ENCODE measurements around the gene FAM187B.

DNA sequence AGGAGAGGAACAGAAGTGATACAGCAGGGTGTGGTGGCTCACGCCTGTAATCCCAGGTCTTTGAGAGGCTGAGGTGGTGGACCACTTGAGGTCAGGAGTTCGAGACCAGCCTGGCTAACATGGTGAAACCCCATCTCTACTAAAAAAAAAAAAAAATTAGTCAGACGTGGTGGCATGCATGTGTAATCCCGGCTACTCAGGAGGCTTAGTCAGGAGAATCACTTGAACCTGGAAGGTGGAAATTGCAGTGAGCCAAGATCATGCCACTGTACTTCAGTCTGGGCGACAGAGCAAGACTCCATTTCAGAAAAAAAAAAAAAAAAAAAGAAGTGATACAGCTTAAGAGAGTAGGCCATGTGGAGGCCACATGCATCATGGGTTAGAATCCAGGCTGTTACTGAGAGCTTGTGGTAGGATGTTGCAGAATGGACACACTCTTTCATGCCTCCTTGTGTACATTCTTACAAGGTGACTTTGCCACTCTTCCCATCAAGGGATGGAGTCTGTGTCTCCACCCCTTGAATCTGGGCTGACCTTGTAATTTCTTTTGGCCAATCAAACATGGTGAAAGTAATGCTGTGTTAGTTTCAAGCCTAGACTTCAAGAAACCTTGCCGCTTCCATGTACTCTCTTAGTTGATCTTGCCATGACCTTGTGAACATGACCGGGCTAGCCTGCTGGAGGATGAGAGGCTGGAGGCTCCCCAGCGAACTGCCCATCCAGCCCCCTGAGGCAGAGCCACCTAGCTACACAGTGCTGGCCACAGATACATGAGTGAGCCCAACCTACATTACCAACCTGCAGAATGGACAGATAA, 12.3 kb downstream of the FAM187B start:
- TF ChIP-seq GATA2 (CRISPR knock-in tag; IDR thresholded peaks at IDR 0.05): no peak
- TF ChIP-seq, protein P1, sequence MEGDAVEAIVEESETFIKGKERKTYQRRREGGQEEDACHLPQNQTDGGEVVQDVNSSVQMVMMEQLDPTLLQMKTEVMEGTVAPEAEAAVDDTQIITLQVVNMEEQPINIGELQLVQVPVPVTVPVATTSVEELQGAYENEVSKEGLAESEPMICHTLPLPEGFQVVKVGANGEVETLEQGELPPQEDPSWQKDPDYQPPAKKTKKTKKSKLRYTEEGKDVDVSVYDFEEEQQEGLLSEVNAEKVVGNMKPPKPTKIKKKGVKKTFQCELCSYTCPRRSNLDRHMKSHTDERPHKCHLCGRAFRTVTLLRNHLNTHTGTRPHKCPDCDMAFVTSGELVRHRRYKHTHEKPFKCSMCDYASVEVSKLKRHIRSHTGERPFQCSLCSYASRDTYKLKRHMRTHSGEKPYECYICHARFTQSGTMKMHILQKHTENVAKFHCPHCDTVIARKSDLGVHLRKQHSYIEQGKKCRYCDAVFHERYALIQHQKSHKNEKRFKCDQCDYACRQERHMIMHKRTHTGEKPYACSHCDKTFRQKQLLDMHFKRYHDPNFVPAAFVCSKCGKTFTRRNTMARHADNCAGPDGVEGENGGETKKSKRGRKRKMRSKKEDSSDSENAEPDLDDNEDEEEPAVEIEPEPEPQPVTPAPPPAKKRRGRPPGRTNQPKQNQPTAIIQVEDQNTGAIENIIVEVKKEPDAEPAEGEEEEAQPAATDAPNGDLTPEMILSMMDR (IDR thresholded peaks at IDR 0.05): no peak
- TF ChIP-seq EZH2phosphoT487 (IDR thresholded peaks at IDR 0.05; ENCODE audit: borderline replicate concordance, low read depth): no peak
- no peak for TF ChIP-seq RFX5 (IDR thresholded peaks at IDR 0.05; ENCODE audit: low read length)
- no peak for TF ChIP-seq POLR2AphosphoS5 (IDR thresholded peaks at IDR 0.05; ENCODE audit: low read depth, low read length)
- TF ChIP-seq YY1 (IDR thresholded peaks at IDR 0.05; ENCODE audit: low read depth): no peak
- TF ChIP-seq, protein P2, sequence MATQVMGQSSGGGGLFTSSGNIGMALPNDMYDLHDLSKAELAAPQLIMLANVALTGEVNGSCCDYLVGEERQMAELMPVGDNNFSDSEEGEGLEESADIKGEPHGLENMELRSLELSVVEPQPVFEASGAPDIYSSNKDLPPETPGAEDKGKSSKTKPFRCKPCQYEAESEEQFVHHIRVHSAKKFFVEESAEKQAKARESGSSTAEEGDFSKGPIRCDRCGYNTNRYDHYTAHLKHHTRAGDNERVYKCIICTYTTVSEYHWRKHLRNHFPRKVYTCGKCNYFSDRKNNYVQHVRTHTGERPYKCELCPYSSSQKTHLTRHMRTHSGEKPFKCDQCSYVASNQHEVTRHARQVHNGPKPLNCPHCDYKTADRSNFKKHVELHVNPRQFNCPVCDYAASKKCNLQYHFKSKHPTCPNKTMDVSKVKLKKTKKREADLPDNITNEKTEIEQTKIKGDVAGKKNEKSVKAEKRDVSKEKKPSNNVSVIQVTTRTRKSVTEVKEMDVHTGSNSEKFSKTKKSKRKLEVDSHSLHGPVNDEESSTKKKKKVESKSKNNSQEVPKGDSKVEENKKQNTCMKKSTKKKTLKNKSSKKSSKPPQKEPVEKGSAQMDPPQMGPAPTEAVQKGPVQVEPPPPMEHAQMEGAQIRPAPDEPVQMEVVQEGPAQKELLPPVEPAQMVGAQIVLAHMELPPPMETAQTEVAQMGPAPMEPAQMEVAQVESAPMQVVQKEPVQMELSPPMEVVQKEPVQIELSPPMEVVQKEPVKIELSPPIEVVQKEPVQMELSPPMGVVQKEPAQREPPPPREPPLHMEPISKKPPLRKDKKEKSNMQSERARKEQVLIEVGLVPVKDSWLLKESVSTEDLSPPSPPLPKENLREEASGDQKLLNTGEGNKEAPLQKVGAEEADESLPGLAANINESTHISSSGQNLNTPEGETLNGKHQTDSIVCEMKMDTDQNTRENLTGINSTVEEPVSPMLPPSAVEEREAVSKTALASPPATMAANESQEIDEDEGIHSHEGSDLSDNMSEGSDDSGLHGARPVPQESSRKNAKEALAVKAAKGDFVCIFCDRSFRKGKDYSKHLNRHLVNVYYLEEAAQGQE (IDR thresholded peaks at IDR 0.05; ENCODE audit: low read depth, low read length): no peak
- TF ChIP-seq SIN3A (IDR thresholded peaks at IDR 0.05; ENCODE audit: borderline replicate concordance, low read depth, low read length): no peak
- TF ChIP-seq EP300 (IDR thresholded peaks at IDR 0.05; ENCODE audit: borderline replicate concordance in 1 of 2, low read depth in 1 of 2, low read length in 1 of 2): no peak
- no peak for TF ChIP-seq SMC3 (IDR thresholded peaks at IDR 0.05; ENCODE audit: low read depth, low read length)
- no peak for TF ChIP-seq MXI1 (IDR thresholded peaks at IDR 0.05; ENCODE audit: low read depth, low read length)
- no peak for TF ChIP-seq RCOR1 (IDR thresholded peaks at IDR 0.05; ENCODE audit: low read length)
